ENCODE measurements around the gene CDC42BPA. TPM values are rescaled to one million over a fixed set of nuclear protein-coding genes. Genes with fewer than 3 reads are reported as not detected.

Gene CDC42BPA
- polyA plus RNA-seq, 1 of the 3 experiments (the other 2 are of a cell fraction), result 6.8 TPM

DNA sequence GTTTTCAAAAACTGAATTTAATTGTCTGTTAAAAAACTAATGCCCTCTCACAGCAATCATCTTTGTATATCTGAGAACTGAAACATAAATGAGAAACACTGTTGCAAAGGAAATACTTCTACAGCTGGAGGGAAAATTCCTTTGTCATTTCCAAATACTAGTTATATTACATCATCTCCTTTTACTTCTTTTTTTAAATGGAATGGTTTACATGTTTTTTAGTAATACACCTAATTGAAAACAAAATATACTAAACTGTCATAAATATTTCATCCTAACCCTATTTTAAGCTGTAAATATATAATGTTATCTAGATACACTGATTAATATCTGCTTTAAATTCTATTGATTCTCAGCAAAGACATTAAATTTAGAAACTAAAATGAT, 19.1 kb downstream of the CDC42BPA start:
- POLR2A ChIA-PET, result no interaction called here
- H3K9me3 ChIP-seq, result no peaks in the 10 kb centered on the region
- no peak overlapping the region for H2AFZ ChIP-seq (ENCODE audit: low read depth)
- H3K4me1 ChIP-seq (ENCODE audit: control insufficient read depth in 1 of 2, insufficient read depth in 2 of 2, low read depth in 1 of 2, low read length in 1 of 2), result peaks cover 3 to 10% of the 10 kb centered on the region in 2 experiments; a peak in 2 of 4 replicates
- H3F3A ChIP-seq (replicated peaks; ENCODE audit: insufficient read depth), result peaks cover 14% of the 10 kb centered on the region
- H3K4me3 ChIP-seq (ENCODE audit: low read depth in 2 of 2, low read length in 1 of 2), result peak overlapping the region; percentile 23 to 50; a peak in 3 of 4 replicates
- no peak for DNase-seq
- TF ChIP-seq TCF12 (IDR thresholded peaks at IDR 0.05), result peak; percentile 30; the same call in 1 of the 2 replicates
- TF ChIP-seq JUND (IDR thresholded peaks at IDR 0.05), result 0 out of 2 replicates have a peak, but pooled peaks have one; percentile 34
- TF ChIP-seq MXI1 (IDR thresholded peaks at IDR 0.05; ENCODE audit: low read depth, low read length), result no peak
- CTCF ChIA-PET, result interaction anchor here (1.3 to 1.8 kb wide), 3 partner anchors 9 to 13 kb away, joined by 4 to 5 read pairs (median 4); no protein-coding TSS in a partner anchor
- no peaks in the 10 kb centered on the region for H3K27me3 ChIP-seq (ENCODE audit: insufficient read depth)
- H3K4me2 ChIP-seq, result peak overlapping the region; percentile 72
- peaks cover 7% of the 10 kb centered on the region; the same call in 1 of the 2 replicates for H4K20me1 ChIP-seq (ENCODE audit: insufficient read depth)
- H3K36me3 ChIP-seq (replicated peaks in 1 of 2; ENCODE audit: control insufficient read depth in 1 of 2, insufficient read depth in 2 of 2, low read length in 1 of 2), result no peaks in the 10 kb centered on the region
- peaks cover 97% of the 10 kb centered on the region for H3K79me2 ChIP-seq (ENCODE audit: insufficient read depth)
- peak overlapping the region; percentile 41; the same call in 1 of the 2 replicates for H3K9ac ChIP-seq
- peak overlapping the region; percentile 60 to 75; a peak in 3 of 4 replicates for H3K27ac ChIP-seq (ENCODE audit: low read depth in 2 of 2, low read length in 1 of 2)
- H3K9me2 ChIP-seq, result no peaks in the 10 kb centered on the region

DNA sequence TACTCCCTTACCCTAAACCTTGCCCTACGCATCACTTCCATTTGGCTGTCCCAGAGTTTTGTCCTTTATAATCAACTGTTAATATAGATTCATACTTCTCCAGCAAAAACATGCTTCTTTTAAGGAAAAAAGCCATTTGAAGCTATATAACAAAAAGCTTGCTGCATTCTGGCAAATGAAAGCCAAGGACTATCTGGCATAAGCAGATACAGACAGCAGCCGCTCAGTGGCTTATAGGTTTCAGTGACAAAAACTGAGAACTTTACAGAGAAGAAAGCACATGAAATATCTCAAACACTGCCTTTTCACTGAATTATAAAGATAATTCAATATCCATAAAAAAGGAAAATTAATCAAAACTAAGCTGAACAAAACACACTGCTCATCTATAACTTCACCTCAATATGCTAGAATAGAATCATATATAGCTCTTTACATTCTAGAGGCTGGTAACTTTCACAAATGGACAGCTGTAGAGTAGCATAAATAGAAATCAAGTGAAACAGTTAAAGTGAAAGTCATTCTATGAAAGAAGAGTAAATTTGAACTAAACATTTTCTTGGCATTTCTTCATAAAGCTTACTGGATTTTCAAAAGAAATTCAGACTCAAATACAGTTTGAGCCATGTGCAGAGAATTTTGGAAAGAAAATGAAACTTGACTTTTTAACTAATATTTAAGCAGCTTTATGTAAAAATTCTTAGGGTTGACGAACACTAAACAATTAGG, 19.6 kb downstream of the CDC42BPA start:
- peaks cover 97% of the 10 kb centered on the region for H3K79me2 ChIP-seq (ENCODE audit: insufficient read depth)
- peaks cover 8% of the 10 kb centered on the region; the same call in 1 of the 2 replicates for H4K20me1 ChIP-seq (ENCODE audit: insufficient read depth)
- H3K4me1 ChIP-seq (ENCODE audit: control insufficient read depth in 1 of 2, insufficient read depth in 2 of 2, low read depth in 1 of 2, low read length in 1 of 2), result peaks cover 3 to 10% of the 10 kb centered on the region in 2 experiments; a peak in 2 of 4 replicates
- TF ChIP-seq POLR2AphosphoS5 (IDR thresholded peaks at IDR 0.05; ENCODE audit: low read depth, low read length), result no peak
- TF ChIP-seq JUND (IDR thresholded peaks at IDR 0.05), result no peak
- no peak for TF ChIP-seq GABPA (IDR thresholded peaks at IDR 0.05; ENCODE audit: low read depth)
- TF ChIP-seq, protein P1, sequence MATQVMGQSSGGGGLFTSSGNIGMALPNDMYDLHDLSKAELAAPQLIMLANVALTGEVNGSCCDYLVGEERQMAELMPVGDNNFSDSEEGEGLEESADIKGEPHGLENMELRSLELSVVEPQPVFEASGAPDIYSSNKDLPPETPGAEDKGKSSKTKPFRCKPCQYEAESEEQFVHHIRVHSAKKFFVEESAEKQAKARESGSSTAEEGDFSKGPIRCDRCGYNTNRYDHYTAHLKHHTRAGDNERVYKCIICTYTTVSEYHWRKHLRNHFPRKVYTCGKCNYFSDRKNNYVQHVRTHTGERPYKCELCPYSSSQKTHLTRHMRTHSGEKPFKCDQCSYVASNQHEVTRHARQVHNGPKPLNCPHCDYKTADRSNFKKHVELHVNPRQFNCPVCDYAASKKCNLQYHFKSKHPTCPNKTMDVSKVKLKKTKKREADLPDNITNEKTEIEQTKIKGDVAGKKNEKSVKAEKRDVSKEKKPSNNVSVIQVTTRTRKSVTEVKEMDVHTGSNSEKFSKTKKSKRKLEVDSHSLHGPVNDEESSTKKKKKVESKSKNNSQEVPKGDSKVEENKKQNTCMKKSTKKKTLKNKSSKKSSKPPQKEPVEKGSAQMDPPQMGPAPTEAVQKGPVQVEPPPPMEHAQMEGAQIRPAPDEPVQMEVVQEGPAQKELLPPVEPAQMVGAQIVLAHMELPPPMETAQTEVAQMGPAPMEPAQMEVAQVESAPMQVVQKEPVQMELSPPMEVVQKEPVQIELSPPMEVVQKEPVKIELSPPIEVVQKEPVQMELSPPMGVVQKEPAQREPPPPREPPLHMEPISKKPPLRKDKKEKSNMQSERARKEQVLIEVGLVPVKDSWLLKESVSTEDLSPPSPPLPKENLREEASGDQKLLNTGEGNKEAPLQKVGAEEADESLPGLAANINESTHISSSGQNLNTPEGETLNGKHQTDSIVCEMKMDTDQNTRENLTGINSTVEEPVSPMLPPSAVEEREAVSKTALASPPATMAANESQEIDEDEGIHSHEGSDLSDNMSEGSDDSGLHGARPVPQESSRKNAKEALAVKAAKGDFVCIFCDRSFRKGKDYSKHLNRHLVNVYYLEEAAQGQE (IDR thresholded peaks at IDR 0.05; ENCODE audit: low read depth, low read length), result no peak
- TF ChIP-seq FOXJ3 (CRISPR knock-in tag; IDR thresholded peaks at IDR 0.05), result no peak
- TF ChIP-seq, protein P2, sequence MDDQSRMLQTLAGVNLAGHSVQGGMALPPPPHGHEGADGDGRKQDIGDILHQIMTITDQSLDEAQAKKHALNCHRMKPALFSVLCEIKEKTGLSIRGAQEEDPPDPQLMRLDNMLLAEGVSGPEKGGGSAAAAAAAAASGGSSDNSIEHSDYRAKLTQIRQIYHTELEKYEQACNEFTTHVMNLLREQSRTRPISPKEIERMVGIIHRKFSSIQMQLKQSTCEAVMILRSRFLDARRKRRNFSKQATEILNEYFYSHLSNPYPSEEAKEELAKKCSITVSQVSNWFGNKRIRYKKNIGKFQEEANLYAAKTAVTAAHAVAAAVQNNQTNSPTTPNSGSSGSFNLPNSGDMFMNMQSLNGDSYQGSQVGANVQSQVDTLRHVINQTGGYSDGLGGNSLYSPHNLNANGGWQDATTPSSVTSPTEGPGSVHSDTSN (IDR thresholded peaks at IDR 0.05), result no peak
- TF ChIP-seq ELF1 (IDR thresholded peaks at IDR 0.05), result no peak
- TF ChIP-seq YY1 (IDR thresholded peaks at IDR 0.05; ENCODE audit: low read depth), result no peak
- no peak for TF ChIP-seq RCOR1 (IDR thresholded peaks at IDR 0.05; ENCODE audit: low read length)
- TF ChIP-seq, protein P3, sequence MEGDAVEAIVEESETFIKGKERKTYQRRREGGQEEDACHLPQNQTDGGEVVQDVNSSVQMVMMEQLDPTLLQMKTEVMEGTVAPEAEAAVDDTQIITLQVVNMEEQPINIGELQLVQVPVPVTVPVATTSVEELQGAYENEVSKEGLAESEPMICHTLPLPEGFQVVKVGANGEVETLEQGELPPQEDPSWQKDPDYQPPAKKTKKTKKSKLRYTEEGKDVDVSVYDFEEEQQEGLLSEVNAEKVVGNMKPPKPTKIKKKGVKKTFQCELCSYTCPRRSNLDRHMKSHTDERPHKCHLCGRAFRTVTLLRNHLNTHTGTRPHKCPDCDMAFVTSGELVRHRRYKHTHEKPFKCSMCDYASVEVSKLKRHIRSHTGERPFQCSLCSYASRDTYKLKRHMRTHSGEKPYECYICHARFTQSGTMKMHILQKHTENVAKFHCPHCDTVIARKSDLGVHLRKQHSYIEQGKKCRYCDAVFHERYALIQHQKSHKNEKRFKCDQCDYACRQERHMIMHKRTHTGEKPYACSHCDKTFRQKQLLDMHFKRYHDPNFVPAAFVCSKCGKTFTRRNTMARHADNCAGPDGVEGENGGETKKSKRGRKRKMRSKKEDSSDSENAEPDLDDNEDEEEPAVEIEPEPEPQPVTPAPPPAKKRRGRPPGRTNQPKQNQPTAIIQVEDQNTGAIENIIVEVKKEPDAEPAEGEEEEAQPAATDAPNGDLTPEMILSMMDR (IDR thresholded peaks at IDR 0.05), result no peak
- no peak for TF ChIP-seq TEAD4 (IDR thresholded peaks at IDR 0.05; ENCODE audit: borderline replicate concordance, insufficient read depth)
- no peak for TF ChIP-seq EZH2phosphoT487 (IDR thresholded peaks at IDR 0.05; ENCODE audit: borderline replicate concordance, low read depth)
- no peak for TF ChIP-seq RAD21 (IDR thresholded peaks at IDR 0.05; ENCODE audit: low read length)
- TF ChIP-seq MXI1 (IDR thresholded peaks at IDR 0.05; ENCODE audit: low read depth, low read length), result no peak
- no peak for TF ChIP-seq FOXM1 (IDR thresholded peaks at IDR 0.05; ENCODE audit: low read depth)
- no peak for TF ChIP-seq MEF2A (IDR thresholded peaks at IDR 0.05; ENCODE audit: borderline replicate concordance, low read depth)
- TF ChIP-seq NRF1 (IDR thresholded peaks at IDR 0.05; ENCODE audit: low read depth, low read length), result no peak
- TF ChIP-seq SIN3A (IDR thresholded peaks at IDR 0.05; ENCODE audit: borderline replicate concordance, low read depth, low read length), result no peak
- no peak for TF ChIP-seq GATA2 (CRISPR knock-in tag; IDR thresholded peaks at IDR 0.05)
- no peak for TF ChIP-seq EP300 (IDR thresholded peaks at IDR 0.05; ENCODE audit: borderline replicate concordance in 1 of 2, low read depth in 1 of 2, low read length in 1 of 2)
- DNase-seq, result no peak
- H3K27ac ChIP-seq (ENCODE audit: low read depth in 2 of 2, low read length in 1 of 2), result peak overlapping the region; percentile 60 to 75; a peak in 3 of 4 replicates
- H3K4me2 ChIP-seq, result peak overlapping the region; percentile 72
- H3K4me3 ChIP-seq (ENCODE audit: low read depth in 2 of 2, low read length in 1 of 2), result peak overlapping the region; percentile 23 to 50; a peak in 3 of 4 replicates
- no peaks in the 10 kb centered on the region for H3K9me2 ChIP-seq
- no peak overlapping the region for H2AFZ ChIP-seq (ENCODE audit: low read depth)
- POLR2A ChIA-PET, result no interaction called here
- peaks cover 14% of the 10 kb centered on the region for H3F3A ChIP-seq (replicated peaks; ENCODE audit: insufficient read depth)
- 50% methylated on average over 3 of the region's 3 CpGs for WGBS (ENCODE audit: low lambda C conversion rate)
- H3K9me3 ChIP-seq, result no peaks in the 10 kb centered on the region
- no peaks in the 10 kb centered on the region for H3K36me3 ChIP-seq (replicated peaks in 1 of 2; ENCODE audit: control insufficient read depth in 1 of 2, insufficient read depth in 2 of 2, low read length in 1 of 2)
- CTCF ChIA-PET, result interaction anchor here (1.0 to 1.4 kb wide), 3 partner anchors 9 to 672 kb away, joined by 3 to 4 read pairs (median 4); no protein-coding TSS in a partner anchor
- H3K9ac ChIP-seq, result peak overlapping the region; percentile 41; the same call in 1 of the 2 replicates
- H3K27me3 ChIP-seq (ENCODE audit: insufficient read depth), result no peaks in the 10 kb centered on the region
